Karpas-422 (cell line): ENCODE measurements around the gene DMD. TPM values are rescaled to one million over a fixed set of nuclear protein-coding genes. Genes with fewer than 3 reads are reported as not detected.

Experiments used
- DNase-seq: peaks from one replicate; pipeline ENCODE4 v3.0.0-alpha.2; 2015
- H2AFZ ChIP-seq: fragments of 200-600 bp; sonication (generic); 2 replicates; pipeline ENCODE4 v1.6.1; 2014; ENCODE audit warnings: antibody characterized with exemption, low read length, mixed read lengths
- H3K27ac ChIP-seq: fragments of 200-600 bp; sonication (generic); 2 replicates; pipeline ENCODE4 v1.5.1; 2014; ENCODE audit warnings: mild to moderate bottlenecking, low read length, moderate library complexity
- H3K27me3 ChIP-seq: fragments of 200-600 bp; sonication (generic); 2 replicates; pipeline ENCODE4 v1.6.1; 2014; ENCODE audit warnings: low read length, mixed read lengths
- H3K36me3 ChIP-seq: fragments of 200-600 bp; sonication (generic); 2 replicates; pipeline ENCODE4 v1.6.1; 2014; ENCODE audit warnings: low read length, mixed read lengths; ENCODE audit not compliant: insufficient read depth
- H3K4me1 ChIP-seq: fragments of 200-600 bp; sonication (generic); 2 replicates; pipeline ENCODE4 v1.6.1; 2014; ENCODE audit warnings: mild to moderate bottlenecking, low read length, mixed read lengths
- H3K4me2 ChIP-seq: fragments of 200-600 bp; sonication (generic); 2 replicates; pipeline ENCODE4 v1.6.1; 2014; ENCODE audit warnings: low read length, low read depth, mild to moderate bottlenecking; ENCODE audit not compliant: poor library complexity, severe bottlenecking
- H3K4me3 ChIP-seq: fragments of 200-600 bp; sonication (generic); 2 replicates; pipeline ENCODE4 v1.5.1; 2014; ENCODE audit warnings: mild to moderate bottlenecking, antibody characterized with exemption, low read length, mixed read lengths
- H3K79me2 ChIP-seq: fragments of 200-600 bp; sonication (generic); 2 replicates; pipeline ENCODE4 v1.6.1; 2014; ENCODE audit warnings: mild to moderate bottlenecking, low read length, mixed read lengths
- H3K9ac ChIP-seq: fragments of 200-600 bp; sonication (generic); 2 replicates; pipeline ENCODE4 v1.6.0; 2014; ENCODE audit warnings: low read length
- H3K9me2 ChIP-seq: fragments of 200-600 bp; sonication (generic), shearing (Covaris generic); replicated peaks from 2 replicates; pipeline ENCODE4 v1.6.0; 2014; ENCODE audit warnings: mild to moderate bottlenecking, low read length, moderate library complexity; ENCODE audit not compliant: insufficient read depth
- H3K9me3 ChIP-seq: fragments of 300-700, 200-600 bp; sonication (generic); 2 replicates; pipeline ENCODE4 v1.6.1; 2014; ENCODE audit warnings: low read length, mixed read lengths
- H4K20me1 ChIP-seq: fragments of 200-600 bp; sonication (generic); 2 replicates; pipeline ENCODE4 v1.6.1; 2014; ENCODE audit warnings: mild to moderate bottlenecking, antibody characterized with exemption, low read length, low read depth; ENCODE audit not compliant: insufficient read depth
- total RNA-seq: library from RNA; depleted of rRNA; stranded (reverse); fragments of >200 nt; shearing (Covaris generic); gene quantifications from 2 replicates; pipeline ENCODE4 v1.2.3, GENCODE V29; 2014; ENCODE audit warnings: low replicate concordance

The DMD gene
- total RNA-seq, 1 experiment from 2014 or later: not detected

GRCh38 chrX:33178690-33179089, 32.7 kb downstream of the DMD start:
- Histone ChIP-seq H3K4me1 (peaks cover 64% of the 10 kb centered on the region), H3K36me3 (no peaks in the 10 kb centered on the region), H3K27me3 (no peaks in the 10 kb centered on the region), H2AFZ (peak overlapping the region; percentile 52; the same call in 1 of the 2 replicates), H3K9me3 (no peaks in the 10 kb centered on the region), H4K20me1 (no peaks in the 10 kb centered on the region), H3K79me2 (no peaks in the 10 kb centered on the region), H3K9ac (no peak overlapping the region), H3K9me2 (no peaks in the 10 kb centered on the region), H3K4me2 (peak overlapping the region; percentile 23), H3K4me3 (no peak overlapping the region), H3K27ac (peak overlapping the region; percentile 34)
- no peak for DNase-seq

- no peaks in the 10 kb centered on the region for H3K79me2 ChIP-seq
- H3K9me3 ChIP-seq: no peaks in the 10 kb centered on the region
- peak overlapping the region; percentile 34 for H3K27ac ChIP-seq
- no peaks in the 10 kb centered on the region for H3K36me3 ChIP-seq
- no peak overlapping the region for H3K9ac ChIP-seq
- H3K4me2 ChIP-seq: peak overlapping the region; percentile 23
- H2AFZ ChIP-seq: peak overlapping the region; percentile 52; the same call in 1 of the 2 replicates
- no peak overlapping the region for H3K4me3 ChIP-seq
- H3K9me2 ChIP-seq: no peaks in the 10 kb centered on the region
- H3K4me1 ChIP-seq: peaks cover 64% of the 10 kb centered on the region
- no peaks in the 10 kb centered on the region for H4K20me1 ChIP-seq
- no peaks in the 10 kb centered on the region for H3K27me3 ChIP-seq
- no peak for DNase-seq
Measured at GRCh38 chrX:33178218-33178617, 33.1 kb downstream of the DMD start.

GRCh38 chrX:33175201-33175600, 36.1 kb downstream of the DMD start:
- Histone ChIP-seq H3K27ac (peak overlapping the region; percentile 97), H3K4me1 (peaks cover 84% of the 10 kb centered on the region), H3K9me2 (no peaks in the 10 kb centered on the region), H3K79me2 (no peaks in the 10 kb centered on the region), H3K9me3 (no peaks in the 10 kb centered on the region), H2AFZ (peak overlapping the region; percentile 51), H3K4me2 (no peak overlapping the region), H3K27me3 (no peaks in the 10 kb centered on the region), H3K4me3 (no peak overlapping the region), H3K9ac (no peak overlapping the region), H4K20me1 (no peaks in the 10 kb centered on the region), H3K36me3 (no peaks in the 10 kb centered on the region)
- DNase-seq: no peak

GRCh38 chrX:33171041-33171440, 40.3 kb downstream of the DMD start:
- Histone ChIP-seq H3K27ac (peak overlapping the region; percentile 97), H3K9me3 (no peaks in the 10 kb centered on the region), H3K9me2 (no peaks in the 10 kb centered on the region), H2AFZ (no peak overlapping the region), H3K79me2 (no peaks in the 10 kb centered on the region), H3K9ac (no peak overlapping the region), H3K4me1 (peaks cover 74% of the 10 kb centered on the region), H3K4me3 (0 out of 2 replicates have a peak overlapping the region, but pooled peaks have one; percentile 16), H3K36me3 (no peaks in the 10 kb centered on the region), H3K27me3 (no peaks in the 10 kb centered on the region), H4K20me1 (no peaks in the 10 kb centered on the region), H3K4me2 (peak overlapping the region; percentile 63)
- DNase-seq: peak; percentile 92

- H3K4me1 ChIP-seq: peaks cover 30% of the 10 kb centered on the region
Measured at GRCh38 chrX:33161829-33162228, 49.5 kb downstream of the DMD start.

GRCh38 chrX:33160273-33160672, 51.1 kb downstream of the DMD start:
- Histone ChIP-seq H3K27ac (no peak overlapping the region), H3K9me2 (no peaks in the 10 kb centered on the region), H3K9me3 (no peaks in the 10 kb centered on the region), H4K20me1 (no peaks in the 10 kb centered on the region), H3K79me2 (no peaks in the 10 kb centered on the region), H3K4me1 (peaks cover 17% of the 10 kb centered on the region), H3K27me3 (no peaks in the 10 kb centered on the region), H3K36me3 (no peaks in the 10 kb centered on the region), H2AFZ (no peak overlapping the region), H3K4me2 (no peak overlapping the region), H3K9ac (no peak overlapping the region), H3K4me3 (no peak overlapping the region)
- no peak for DNase-seq

More at GRCh38 chrX:33161829-33162228, 49.5 kb downstream of the DMD start:
- H3K9me2 ChIP-seq: no peaks in the 10 kb centered on the region
- H3K27ac ChIP-seq: no peak overlapping the region
- H3K4me3 ChIP-seq: no peak overlapping the region
- DNase-seq: no peak
- no peaks in the 10 kb centered on the region for H3K27me3 ChIP-seq
- no peaks in the 10 kb centered on the region for H3K79me2 ChIP-seq
- no peaks in the 10 kb centered on the region for H4K20me1 ChIP-seq
- H3K36me3 ChIP-seq: no peaks in the 10 kb centered on the region
- no peak overlapping the region for H2AFZ ChIP-seq
- no peak overlapping the region for H3K4me2 ChIP-seq
- H3K9ac ChIP-seq: no peak overlapping the region
- no peaks in the 10 kb centered on the region for H3K9me3 ChIP-seq

GRCh38 chrX:33156152-33156726, 55.1 kb downstream of the DMD start:
- Histone ChIP-seq H3K36me3 (no peaks in the 10 kb centered on the region), H2AFZ (peak overlapping the region; percentile 45; the same call in 1 of the 2 replicates), H3K27me3 (no peaks in the 10 kb centered on the region), H3K4me3 (no peak overlapping the region), H3K27ac (no peak overlapping the region), H3K9ac (no peak overlapping the region), H3K79me2 (no peaks in the 10 kb centered on the region), H3K4me2 (no peak overlapping the region), H3K9me3 (no peaks in the 10 kb centered on the region), H3K9me2 (no peaks in the 10 kb centered on the region), H3K4me1 (peaks cover 21% of the 10 kb centered on the region), H4K20me1 (no peaks in the 10 kb centered on the region)
- DNase-seq: no peak

- Histone ChIP-seq H3K4me3 (no peak overlapping the region), H3K4me2 (no peak overlapping the region), H3K9ac (no peak overlapping the region), H3K4me1 (peaks cover 10% of the 10 kb centered on the region), H3K9me3 (no peaks in the 10 kb centered on the region), H3K9me2 (no peaks in the 10 kb centered on the region), H2AFZ (peak overlapping the region; percentile 85; the same call in 1 of the 2 replicates), H3K27ac (no peak overlapping the region), H3K36me3 (no peaks in the 10 kb centered on the region), H4K20me1 (no peaks in the 10 kb centered on the region), H3K79me2 (no peaks in the 10 kb centered on the region), H3K27me3 (no peaks in the 10 kb centered on the region)
- no peak for DNase-seq
Measured at GRCh38 chrX:33149580-33149979, 61.8 kb downstream of the DMD start.
